GM21423 (cell line): ENCODE measurements around the gene IZUMO1.

ENCODE experiments used
- ATAC-seq: cut with Tn5 transposase; IDR thresholded peaks from one replicate; pipeline ENCODE4 v1.9.1; 2021; ENCODE audit warnings: mild to moderate bottlenecking, moderate library complexity; ENCODE audit not compliant: unreplicated experiment

Gene IZUMO1

DNA sequence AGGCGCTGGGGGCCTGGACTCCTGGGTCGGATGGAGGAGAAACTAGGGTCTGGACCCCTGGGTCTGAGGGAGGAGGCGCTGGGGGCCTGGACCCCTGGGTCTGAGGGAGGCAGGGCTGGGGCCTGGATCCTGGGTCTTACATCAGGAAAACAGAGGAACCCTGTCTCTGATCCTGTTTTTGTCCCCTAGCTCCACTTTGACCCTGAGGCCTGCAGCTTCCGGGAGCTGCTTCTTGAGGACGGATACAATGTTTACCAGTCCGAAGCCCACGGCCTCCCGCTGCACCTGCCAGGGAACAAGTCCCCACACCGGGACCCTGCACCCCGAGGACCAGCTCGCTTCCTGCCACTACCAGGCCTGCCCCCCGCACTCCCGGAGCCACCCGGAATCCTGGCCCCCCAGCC is 11.0 kb upstream of the IZUMO1 start:
- ATAC-seq: no peak

- ATAC-seq: no peak
These were observed 10.5 kb upstream of the IZUMO1 start for GRCh38 chr19:48757089-48757675.

- ATAC-seq: no peak
These were observed 10.0 kb upstream of the IZUMO1 start for GRCh38 chr19:48756686-48757085.

- ATAC-seq: no peak
These were observed 9.5 kb upstream of the IZUMO1 start for GRCh38 chr19:48756212-48756611.

GRCh38 chr19:48755787-48756186 is 9.1 kb upstream of the IZUMO1 start:
- ATAC-seq: no peak

GRCh38 chr19:48755084-48755641 is 8.5 kb upstream of the IZUMO1 start, which contains the start of gene FGF21:
TSS of gene FGF21 (plus strand) at chr19:48755524. CDS start at chr19:48756237, 713 bp downstream.
- no peak for ATAC-seq

- no peak for ATAC-seq
These were observed 6.0 kb upstream of the IZUMO1 start, which contains the start of gene FUT1 for GRCh38 chr19:48752496-48753365. TSS of gene FUT1 (minus strand) at chr19:48752641. CDS start at chr19:48751281, 1,360 bp downstream.

GRCh38 chr19:48751845-48752495 is 5.3 kb upstream of the IZUMO1 start:
- no peak for ATAC-seq

- no peak for ATAC-seq
These were observed 4.2 kb upstream of the IZUMO1 start for GRCh38 chr19:48750771-48751504.

- no peak for ATAC-seq
These were observed 3.6 kb upstream of the IZUMO1 start for GRCh38 chr19:48750351-48750750.

- ATAC-seq: no peak
These were observed 3.0 kb upstream of the IZUMO1 start for GRCh38 chr19:48749571-48750198.

GRCh38 chr19:48746110-48746509 is 599 bp downstream of the IZUMO1 start:
- no peak for ATAC-seq

GRCh38 chr19:48745208-48745995 is 1.3 kb downstream of the IZUMO1 start:
- no peak for ATAC-seq

DNA sequence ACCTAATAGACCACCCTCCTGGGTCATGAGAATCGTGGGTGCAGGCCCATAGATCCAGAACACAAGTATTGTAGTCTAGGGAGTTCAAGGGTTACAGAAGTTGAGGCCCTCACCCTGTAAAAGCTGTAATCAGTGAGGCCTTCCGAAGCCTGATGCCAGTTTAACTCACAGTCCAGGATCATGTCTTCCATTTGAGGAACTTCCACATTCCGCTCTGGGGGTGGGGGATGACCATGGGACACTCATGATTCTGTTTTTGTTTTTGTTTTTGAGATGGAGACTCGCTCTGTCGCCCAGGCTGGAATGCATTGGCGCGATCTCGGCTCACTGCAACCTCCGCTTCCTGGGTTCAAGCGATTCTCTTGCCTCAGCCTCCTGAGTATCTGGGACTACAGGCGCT is 4.6 kb downstream of the IZUMO1 start:
- no peak for ATAC-seq

- no peak for ATAC-seq
These were observed 5.3 kb downstream of the IZUMO1 start for GRCh38 chr19:48741129-48741999.

GRCh38 chr19:48740164-48740972 is 6.3 kb downstream of the IZUMO1 start, which contains the start of gene RASIP1:
TSS of gene RASIP1 (minus strand) at chr19:48740610. CDS start at chr19:48740282, 328 bp downstream.
- no peak for ATAC-seq

GRCh38 chr19:48739404-48740163 is 7.1 kb downstream of the IZUMO1 start:
- no peak for ATAC-seq
